HG03066 (cell line): ENCODE data around the gene NRIP1.
A peak's percentile ranks its signal among the peaks of the same experiment; 100 is the strongest.

Experiments
- ATAC-seq: cut with Tn5 transposase; IDR thresholded peaks from one replicate; pipeline ENCODE4 v1.9.1; 2021; ENCODE audit warnings: low read depth; ENCODE audit not compliant: unreplicated experiment

Gene NRIP1, protein sequence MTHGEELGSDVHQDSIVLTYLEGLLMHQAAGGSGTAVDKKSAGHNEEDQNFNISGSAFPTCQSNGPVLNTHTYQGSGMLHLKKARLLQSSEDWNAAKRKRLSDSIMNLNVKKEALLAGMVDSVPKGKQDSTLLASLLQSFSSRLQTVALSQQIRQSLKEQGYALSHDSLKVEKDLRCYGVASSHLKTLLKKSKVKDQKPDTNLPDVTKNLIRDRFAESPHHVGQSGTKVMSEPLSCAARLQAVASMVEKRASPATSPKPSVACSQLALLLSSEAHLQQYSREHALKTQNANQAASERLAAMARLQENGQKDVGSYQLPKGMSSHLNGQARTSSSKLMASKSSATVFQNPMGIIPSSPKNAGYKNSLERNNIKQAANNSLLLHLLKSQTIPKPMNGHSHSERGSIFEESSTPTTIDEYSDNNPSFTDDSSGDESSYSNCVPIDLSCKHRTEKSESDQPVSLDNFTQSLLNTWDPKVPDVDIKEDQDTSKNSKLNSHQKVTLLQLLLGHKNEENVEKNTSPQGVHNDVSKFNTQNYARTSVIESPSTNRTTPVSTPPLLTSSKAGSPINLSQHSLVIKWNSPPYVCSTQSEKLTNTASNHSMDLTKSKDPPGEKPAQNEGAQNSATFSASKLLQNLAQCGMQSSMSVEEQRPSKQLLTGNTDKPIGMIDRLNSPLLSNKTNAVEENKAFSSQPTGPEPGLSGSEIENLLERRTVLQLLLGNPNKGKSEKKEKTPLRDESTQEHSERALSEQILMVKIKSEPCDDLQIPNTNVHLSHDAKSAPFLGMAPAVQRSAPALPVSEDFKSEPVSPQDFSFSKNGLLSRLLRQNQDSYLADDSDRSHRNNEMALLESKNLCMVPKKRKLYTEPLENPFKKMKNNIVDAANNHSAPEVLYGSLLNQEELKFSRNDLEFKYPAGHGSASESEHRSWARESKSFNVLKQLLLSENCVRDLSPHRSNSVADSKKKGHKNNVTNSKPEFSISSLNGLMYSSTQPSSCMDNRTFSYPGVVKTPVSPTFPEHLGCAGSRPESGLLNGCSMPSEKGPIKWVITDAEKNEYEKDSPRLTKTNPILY (N-terminal part only)

GRCh38 chr21:15064576-15065391 lies at the start of gene NRIP1:
Gene NRIP1 (minus strand): TSS chr21:15065000. CDS start chr21:14968192, 96,808 bp downstream.
- peak; percentile 79 for ATAC-seq

- ATAC-seq = no peak
Observed at GRCh38 chr21:15112858-15113257, 48.1 kb upstream of the NRIP1 start.

DNA sequence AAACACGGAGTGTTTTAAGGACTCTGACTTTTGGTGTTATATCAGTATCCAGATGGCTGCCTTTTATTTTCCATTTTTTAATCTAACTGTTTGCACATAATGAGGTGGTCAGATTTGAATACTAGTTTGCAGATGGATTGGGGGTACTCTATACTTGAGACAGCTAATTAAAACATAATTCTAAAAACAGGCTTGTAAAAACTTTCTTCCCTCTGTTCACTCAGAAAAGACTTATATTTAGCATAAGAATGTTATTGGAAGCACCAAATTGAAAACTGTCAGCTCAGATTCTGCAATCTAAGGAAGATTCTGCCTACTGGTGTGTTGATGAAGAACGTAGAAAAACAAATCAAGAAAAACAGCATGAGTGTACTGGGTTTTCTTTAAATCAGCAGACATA lies 44.0 kb upstream of the NRIP1 start:
- no peak for ATAC-seq

DNA sequence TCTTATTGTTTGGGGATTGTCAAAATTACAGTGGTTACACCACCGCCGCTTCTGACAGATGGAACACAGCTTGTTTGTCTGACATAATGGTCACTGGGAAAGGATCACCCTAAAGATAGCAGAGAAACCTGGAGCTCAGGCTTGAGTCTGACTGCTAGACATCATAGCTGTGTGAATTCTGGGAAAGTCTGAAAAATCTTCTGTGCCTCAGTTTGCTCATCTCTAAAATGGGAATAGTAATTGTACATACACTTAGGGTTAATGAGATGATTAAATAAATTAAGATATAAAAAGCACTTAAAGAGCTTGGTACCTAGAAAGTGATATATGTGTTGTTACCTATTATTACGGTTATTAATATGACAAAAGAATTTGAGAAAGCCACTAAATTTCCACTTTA lies 39.7 kb upstream of the NRIP1 start:
- no peak for ATAC-seq

DNA sequence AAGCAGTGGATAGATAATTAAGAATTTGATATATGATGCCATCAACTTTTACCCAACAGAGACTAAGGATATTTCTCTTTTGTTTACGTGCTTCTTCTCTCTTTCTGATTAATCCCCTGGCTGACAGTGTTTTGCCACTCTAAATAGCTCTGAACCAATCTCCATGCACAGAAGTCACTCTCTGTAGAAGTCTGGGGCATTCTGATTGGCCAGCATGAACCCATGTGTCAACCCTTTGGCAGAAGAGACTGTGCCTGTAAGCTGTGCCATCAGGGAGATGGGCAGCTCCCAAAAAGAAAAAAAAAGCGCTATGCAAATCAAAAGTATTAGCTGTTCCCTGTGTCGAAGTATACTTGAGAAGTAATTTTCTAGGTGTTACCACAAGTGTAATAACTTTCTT lies 34.1 kb upstream of the NRIP1 start:
- ATAC-seq = no peak

DNA sequence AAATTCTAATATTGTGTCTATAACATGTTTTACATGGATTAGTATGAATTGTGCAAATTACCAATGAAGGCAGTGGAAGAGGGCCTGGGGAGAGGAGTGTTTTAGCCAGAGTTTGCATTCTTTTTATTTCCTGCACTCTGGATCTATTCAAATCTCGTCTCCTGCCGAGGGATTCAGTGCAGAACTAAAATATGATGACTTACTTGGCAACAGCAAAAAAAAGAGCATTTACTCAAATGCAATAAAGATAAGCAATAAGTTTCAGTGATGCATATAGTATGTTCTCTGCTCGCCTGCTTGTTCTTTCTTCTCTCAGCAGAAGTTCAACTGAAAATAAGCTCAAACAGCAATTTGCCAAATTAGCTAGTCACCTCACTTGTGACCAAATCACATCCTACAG lies 33.4 kb upstream of the NRIP1 start:
- ATAC-seq = no peak

DNA sequence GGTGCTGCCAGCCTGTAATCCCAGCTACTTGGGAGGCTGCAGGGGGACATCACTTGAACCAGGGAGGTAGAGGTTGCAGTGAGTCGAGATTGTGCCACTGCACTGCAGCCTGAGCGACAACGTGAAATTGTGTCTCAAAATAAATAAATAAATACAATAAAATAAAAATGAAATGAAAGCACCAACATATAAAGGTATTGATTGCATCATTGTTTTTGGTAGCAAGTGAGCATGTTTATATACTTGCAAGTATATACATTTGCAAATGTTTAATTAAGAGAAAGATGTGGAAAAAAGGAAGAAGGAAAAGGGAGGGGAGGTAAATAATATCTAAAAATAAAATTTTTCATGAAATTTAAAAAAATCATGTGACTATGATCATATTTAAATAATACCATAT lies 32.8 kb upstream of the NRIP1 start:
- no peak for ATAC-seq

DNA sequence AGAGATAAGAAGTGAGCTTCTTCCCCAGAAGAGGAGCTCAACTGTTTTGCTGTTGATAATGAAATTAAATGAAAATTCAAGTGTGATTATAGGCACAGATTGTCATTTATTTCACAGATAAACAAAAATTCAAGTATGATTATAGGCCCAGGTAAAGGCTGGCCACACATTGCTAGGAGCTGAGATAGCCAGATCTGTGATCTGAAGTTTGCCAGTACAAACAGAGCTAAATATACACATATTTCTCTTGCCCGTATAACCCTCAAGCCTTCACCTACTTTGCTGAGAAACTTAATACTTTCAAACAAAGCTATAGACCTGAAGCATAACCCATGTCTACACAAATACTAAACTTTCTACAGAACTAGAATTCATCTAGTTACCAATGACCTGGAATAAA lies 31.3 kb upstream of the NRIP1 start:
- no peak for ATAC-seq

- ATAC-seq = no peak
Observed at GRCh38 chr21:15095326-15095725, 30.5 kb upstream of the NRIP1 start.

DNA sequence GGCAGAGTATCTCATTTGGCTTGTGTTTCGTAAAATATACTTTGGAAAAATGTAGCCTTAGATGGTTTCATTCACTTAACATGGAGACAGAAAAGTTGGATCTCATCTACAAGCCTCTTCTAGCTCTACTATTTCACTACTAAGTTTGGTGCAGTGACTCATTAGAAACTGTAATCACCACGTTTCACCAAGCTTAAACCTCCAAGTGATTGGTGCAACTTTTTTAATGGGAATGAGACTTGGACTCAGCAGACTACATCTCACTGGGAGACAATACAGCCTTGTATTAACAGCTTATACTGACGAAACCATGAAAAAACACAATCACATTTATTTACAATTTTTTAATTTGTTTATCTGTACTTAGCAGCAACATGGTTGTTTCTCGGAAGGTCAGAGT lies 29.9 kb upstream of the NRIP1 start:
- ATAC-seq = no peak

DNA sequence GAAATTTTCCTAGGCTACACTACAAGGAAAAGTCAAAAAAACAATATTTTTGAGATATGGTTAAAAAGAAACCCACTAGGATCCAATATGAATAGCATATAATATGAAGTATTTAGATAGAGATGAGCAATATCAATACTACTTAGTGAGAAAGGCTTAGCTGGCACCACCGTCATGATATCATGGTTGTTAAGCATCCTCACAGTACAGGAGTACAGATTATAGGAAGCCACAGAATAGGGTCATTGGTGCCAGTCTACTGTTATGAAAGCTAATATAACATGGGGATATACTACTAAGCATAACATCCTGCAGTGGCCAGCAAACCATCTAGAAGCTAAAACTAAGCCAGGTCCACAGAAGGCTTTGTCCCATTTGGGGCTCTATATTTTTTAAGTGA lies 28.4 kb upstream of the NRIP1 start:
- ATAC-seq = no peak

DNA sequence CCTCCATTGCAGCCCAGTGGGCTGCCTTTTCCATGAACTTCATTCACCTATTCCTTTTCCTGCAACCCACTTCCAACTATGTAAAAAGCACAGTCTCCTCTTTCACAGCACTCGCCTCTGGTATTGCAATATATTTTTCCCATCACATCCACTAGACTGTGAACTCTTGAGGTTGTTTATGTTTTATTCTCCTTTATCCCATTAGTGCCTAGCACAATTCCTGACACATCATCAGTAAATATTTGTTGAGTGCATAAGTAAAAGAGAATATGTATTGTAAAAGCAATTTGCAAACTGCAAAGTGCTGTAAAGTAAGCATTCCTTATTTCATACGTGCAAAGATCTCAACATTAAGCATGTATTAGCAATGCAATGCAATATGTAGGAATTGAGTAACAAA lies 27.9 kb upstream of the NRIP1 start:
- ATAC-seq = no peak

DNA sequence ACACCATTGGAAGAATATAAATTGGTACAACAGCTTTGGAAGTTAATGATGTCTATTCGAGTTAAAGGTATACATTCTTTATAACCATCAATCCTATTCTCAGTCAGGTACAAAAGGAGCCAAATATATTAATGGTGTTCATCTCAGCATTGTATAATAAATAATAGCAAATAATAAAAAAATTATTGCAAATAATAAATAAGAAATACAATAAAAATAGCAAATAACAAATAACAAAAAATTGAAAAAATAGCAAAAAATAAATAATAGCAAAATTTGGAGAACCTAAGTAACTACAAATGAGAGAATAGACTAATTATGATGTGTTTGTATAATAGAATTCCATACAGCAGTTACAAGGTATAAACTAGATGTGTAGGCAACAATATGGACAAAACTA lies 25.6 kb upstream of the NRIP1 start:
- no peak for ATAC-seq

DNA sequence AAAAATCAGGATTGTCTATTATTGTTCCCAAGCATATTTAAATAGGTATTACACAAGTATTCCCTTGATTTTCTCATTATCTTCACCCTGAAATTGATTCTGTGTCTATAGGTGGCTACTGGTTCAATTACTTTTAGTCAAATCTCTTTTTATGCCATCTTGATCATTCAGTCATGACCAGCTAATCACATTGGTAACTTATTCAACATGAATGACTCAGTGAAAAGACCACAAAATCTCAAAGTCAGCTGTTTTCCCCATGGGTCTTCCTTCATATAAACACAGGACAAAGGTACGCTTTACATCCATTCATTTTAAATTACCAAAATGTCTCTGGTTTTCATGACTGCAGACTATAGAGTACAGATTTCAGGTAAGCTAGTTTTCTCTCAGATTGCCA lies 23.7 kb upstream of the NRIP1 start:
- no peak for ATAC-seq

- no peak for ATAC-seq
Observed at GRCh38 chr21:15084668-15085067, 19.9 kb upstream of the NRIP1 start.

GRCh38 chr21:15080526-15080925 lies 15.7 kb upstream of the NRIP1 start:
- ATAC-seq = no peak

GRCh38 chr21:15079269-15079668 lies 14.5 kb upstream of the NRIP1 start:
- ATAC-seq = no peak

- ATAC-seq = no peak
Observed at GRCh38 chr21:15078180-15078579, 13.4 kb upstream of the NRIP1 start.

- ATAC-seq = no peak
Observed at GRCh38 chr21:15077529-15078145, 12.8 kb upstream of the NRIP1 start.

DNA sequence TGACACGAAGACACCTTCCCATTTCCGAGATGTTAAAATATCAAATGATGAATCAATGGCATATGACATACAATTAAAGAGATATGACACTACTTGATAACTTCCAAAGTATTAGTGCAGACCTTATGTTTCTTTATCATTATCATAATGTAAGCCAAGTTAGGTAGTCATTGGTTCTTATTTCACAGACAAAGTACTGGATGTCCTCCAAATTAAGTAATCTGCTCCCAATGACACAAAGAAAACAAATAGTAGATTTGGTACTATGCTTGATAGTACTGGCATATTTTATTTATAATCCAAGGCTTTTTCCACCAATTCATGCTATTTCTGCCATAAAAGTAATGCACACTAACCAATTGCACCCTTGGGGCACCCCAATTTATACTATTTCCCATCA lies 11.9 kb upstream of the NRIP1 start:
- ATAC-seq = no peak
